Measurements from ENCODE around the gene EPYC. TPM values are rescaled to one million over a fixed set of nuclear protein-coding genes. Genes with fewer than 3 reads are reported as not detected.

The EPYC gene
- total and polyA plus RNA-seq, 2 experiments from 2014 or later, result not detected

- Histone ChIP-seq H3K4me3 (no peak overlapping the region), H3K27me3 (ENCODE audit: insufficient read depth) (no peaks in the 10 kb centered on the region), H3K79me2 (replicated peaks; ENCODE audit: insufficient read depth) (no peaks in the 10 kb centered on the region), H4K20me1 (replicated peaks; ENCODE audit: insufficient read depth) (no peaks in the 10 kb centered on the region), H3F3A (replicated peaks; ENCODE audit: low read depth) (no peaks in the 10 kb centered on the region), H3K9me2 (ENCODE audit: insufficient read depth) (no peaks in the 10 kb centered on the region), H3K4me2 (no peak overlapping the region), H2AFZ (no peak overlapping the region), H3K36me3 (ENCODE audit: insufficient read depth) (no peaks in the 10 kb centered on the region), H3K4me1 (ENCODE audit: insufficient read depth) (peaks cover 9% of the 10 kb centered on the region; the same call in 1 of the 2 replicates), H3K27ac (ENCODE audit: low read depth) (no peak overlapping the region)
- Mint-ChIP-seq H3K27ac (no peak overlapping the region), H3K4me3 (no peak overlapping the region), H3K4me1 (peaks cover 12% of the 10 kb centered on the region), H3K36me3 (ENCODE audit: low read depth) (no peaks in the 10 kb centered on the region), H3K27me3 (ENCODE audit: insufficient read depth, low read depth, poor library complexity) (peaks cover 2% of the 10 kb centered on the region), H3K9me3 (no peaks in the 10 kb centered on the region)
- DNase-seq (ENCODE audit: low spot score) (no peak), ATAC-seq (no peak)
- TF ChIP-seq EZH2phosphoT487 (IDR thresholded peaks at IDR 0.05; ENCODE audit: unreplicated experiment) (no peak), REST (IDR thresholded peaks at IDR 0.05; ENCODE audit: unreplicated experiment) (no peak), ZNF462 (CRISPR knock-in tag; IDR thresholded peaks at IDR 0.05) (no peak), NANOG (IDR thresholded peaks at IDR 0.05; ENCODE audit: borderline replicate concordance) (no peak), POLR2AphosphoS5 (IDR thresholded peaks at IDR 0.05; ENCODE audit: low read depth) (no peak), STAT1 (IDR thresholded peaks at IDR 0.05; ENCODE audit: unreplicated experiment) (no peak), CTCF (conservative IDR thresholded peaks at IDR 0.05; ENCODE audit: low read depth in 2 of 2) (no peak), EZH2 (IDR thresholded peaks at IDR 0.05; ENCODE audit: low read depth, unreplicated experiment) (no peak), JUNB (IDR thresholded peaks at IDR 0.05; ENCODE audit: unreplicated experiment) (no peak), CREB1 (CRISPR knock-in tag; IDR thresholded peaks at IDR 0.05; ENCODE audit: low read depth) (no peak), ZNF331 (CRISPR knock-in tag; IDR thresholded peaks at IDR 0.05; ENCODE audit: low read depth) (no peak), ZNF114 (CRISPR knock-in tag; IDR thresholded peaks at IDR 0.05) (no peak), ETS1 (IDR thresholded peaks at IDR 0.05) (no peak)
These were observed 35.4 kb downstream of the EPYC start for GRCh38 chr12:90969346-90969745.
